HG02642 (cell line): ENCODE data around the gene LRRC18.

Source experiments
- ATAC-seq: cut with Tn5 transposase; IDR thresholded peaks from one replicate; pipeline ENCODE4 v1.9.1; 2021; ENCODE audit warnings: mild to moderate bottlenecking; ENCODE audit not compliant: unreplicated experiment, poor library complexity

LRRC18 gene

DNA sequence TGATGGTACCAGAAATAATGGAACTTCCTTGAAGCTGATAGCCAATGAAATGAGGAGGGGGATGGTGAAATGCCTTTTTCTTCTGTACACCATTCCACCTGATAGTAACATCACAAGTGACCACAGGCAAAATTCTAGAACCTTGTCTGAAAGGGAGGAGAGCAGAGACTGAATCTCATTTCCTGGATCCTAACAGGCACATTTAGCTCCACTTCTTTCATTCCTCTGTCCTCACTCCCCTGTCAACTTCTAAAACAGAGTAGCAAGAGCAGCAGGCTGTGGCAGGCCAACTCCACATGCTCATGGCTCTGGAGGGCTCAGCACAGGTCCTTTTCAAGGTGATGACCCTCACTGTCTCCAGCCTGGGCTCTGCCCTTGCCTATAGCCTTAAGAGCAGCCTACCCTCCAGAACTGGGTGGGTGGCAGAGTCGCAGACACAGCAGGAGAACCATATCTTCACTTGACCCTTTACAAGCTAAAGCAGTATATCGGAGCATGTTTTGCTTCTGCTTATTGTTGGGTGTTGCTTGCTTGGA, at the start of gene LRRC18:
Gene LRRC18 (minus strand): TSS at position 51 of the 536 bp plus-strand sequence. CDS start 25,685 bp downstream, outside the sequence.
- no peak for ATAC-seq

- ATAC-seq = no peak
Observed at GRCh38 chr10:48985621-48986158, 46.0 kb upstream of the LRRC18 start.

- ATAC-seq = no peak
Observed at GRCh38 chr10:48983648-48984351, 44.2 kb upstream of the LRRC18 start.

- no peak for ATAC-seq
Observed at GRCh38 chr10:48982584-48982983, 42.9 kb upstream of the LRRC18 start.

GRCh38 chr10:48981310-48981907, 41.8 kb upstream of the LRRC18 start:
- no peak for ATAC-seq

DNA sequence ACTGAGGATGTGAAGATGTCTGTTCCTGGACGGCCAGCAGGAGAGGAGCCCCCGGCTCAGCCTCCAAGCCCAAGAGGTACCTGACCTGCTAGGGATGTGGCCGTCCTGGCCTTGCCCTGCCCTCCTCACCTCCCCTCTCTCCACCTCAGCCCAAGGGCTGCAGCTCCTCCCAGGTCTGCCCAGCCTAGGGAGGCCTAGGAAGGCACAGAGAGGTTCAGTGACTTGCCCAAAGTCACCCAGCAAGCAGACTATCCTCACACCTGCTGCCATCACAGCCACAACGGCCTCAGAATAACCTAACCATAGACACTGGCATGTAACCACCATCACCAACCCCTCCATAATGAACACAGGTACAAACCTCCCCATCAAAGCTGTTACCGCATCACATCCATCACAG, 38.7 kb upstream of the LRRC18 start:
- ATAC-seq = no peak

DNA sequence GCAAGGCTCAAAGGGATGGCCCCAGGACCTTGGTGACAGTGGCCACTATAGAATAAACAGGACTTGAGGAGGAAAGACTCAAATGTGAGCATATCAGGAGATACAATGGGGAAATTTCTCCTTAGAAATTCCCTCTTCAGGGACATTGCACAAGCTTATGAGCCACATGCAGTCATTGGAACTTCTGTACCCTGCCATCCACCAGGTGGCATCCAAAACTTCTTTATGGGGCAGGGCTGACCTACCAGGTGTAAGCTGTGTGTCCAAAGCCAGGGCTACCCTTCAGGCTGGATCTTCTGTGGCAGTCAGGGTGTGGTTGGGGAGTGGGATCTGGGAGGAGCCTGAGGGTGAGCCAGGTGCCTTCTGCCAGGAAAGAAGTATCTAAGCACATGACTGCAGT, 36.6 kb upstream of the LRRC18 start:
- no peak for ATAC-seq

DNA sequence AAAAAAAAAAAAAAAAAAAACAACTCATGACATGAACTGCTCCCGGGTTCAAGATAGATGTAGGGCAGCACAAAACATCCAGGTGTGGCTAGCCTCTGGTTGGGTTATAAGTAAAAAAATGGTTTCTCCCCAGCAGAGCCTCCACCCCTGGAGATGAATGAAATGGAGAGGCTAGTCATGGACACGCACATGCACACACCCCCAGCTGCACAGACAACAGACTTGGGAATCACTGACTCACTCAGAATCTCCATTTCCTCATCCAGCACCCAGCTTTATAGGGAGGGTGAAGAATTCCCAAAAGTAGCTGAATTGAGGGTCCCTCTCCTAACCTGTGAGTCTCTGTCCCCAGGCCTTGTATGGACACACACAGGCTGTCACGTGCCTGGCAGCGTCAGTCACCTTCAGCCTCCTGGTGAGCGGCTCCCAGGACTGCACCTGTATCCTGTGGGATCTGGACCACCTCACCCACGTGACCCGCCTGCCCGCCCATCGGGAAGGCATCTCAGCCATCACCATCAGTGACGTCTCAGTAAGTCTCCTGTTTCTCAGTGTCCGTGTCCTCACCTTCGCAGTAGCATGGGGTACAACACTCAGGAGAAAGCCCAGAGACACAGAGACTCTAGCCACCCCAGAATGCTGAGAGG, 35.0 kb upstream of the LRRC18 start:
- no peak for ATAC-seq

GRCh38 chr10:48973065-48973464, 33.4 kb upstream of the LRRC18 start:
- no peak for ATAC-seq

DNA sequence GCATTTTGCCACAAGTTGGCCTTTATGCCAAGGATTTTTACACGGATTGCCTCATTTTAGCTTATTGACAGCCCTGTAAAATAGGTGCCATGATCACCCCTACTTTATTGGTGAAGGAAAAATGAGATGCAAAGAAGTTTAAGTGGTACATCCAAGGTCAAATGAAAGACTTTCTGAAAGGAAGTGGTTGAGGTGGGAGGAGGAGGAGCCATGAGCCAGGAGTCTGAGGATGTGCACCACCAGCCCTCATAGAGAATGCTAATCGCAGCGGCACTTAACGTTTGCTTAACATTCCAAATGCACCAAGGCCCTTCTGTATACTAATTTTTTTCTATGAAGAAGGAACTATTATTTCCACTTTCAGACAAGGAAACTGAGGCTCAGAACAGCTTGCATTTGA, 31.0 kb upstream of the LRRC18 start:
- ATAC-seq = no peak

DNA sequence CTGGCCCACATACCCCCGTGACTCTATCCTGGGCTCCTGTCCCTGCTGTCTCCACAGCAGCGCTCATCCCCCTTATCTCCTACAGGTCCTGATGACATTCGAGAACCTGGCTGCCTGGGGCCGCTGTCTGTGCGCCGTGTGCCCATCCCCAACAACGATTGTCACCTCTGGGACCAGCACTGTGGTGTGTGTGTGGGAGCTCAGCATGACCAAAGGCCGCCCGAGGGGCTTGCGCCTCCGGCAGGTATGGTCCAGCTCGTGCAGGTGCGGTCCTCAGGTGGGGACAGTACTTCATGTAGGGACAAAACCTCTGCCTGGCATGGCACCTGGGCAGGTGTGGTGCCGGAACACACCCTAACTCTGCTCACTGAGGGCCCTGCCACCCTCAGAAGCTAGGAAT, 30.4 kb upstream of the LRRC18 start:
- no peak for ATAC-seq

DNA sequence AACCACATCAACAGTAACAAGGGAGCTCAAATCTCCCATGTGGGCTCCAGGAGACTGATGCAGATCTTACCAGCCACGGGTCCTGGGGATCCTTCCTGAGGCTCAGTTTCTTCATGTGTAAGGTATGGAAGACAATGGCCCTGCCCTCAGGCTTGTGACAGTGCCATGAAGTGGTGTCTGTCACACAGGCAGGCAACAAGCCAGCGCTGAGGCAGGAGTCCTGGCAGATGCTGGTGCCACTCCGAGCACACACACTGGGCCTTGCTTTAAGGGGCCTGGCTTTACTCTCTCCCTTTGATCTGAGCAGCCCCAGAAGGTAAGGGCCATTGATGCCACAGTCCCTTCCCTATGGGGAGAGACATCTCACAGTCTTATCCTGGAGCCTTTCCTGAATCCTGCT, 28.4 kb upstream of the LRRC18 start:
- ATAC-seq = no peak

- ATAC-seq = no peak
Observed at GRCh38 chr10:48965460-48965859, 25.8 kb upstream of the LRRC18 start.

GRCh38 chr10:48964038-48964437, 24.4 kb upstream of the LRRC18 start:
- no peak for ATAC-seq

DNA sequence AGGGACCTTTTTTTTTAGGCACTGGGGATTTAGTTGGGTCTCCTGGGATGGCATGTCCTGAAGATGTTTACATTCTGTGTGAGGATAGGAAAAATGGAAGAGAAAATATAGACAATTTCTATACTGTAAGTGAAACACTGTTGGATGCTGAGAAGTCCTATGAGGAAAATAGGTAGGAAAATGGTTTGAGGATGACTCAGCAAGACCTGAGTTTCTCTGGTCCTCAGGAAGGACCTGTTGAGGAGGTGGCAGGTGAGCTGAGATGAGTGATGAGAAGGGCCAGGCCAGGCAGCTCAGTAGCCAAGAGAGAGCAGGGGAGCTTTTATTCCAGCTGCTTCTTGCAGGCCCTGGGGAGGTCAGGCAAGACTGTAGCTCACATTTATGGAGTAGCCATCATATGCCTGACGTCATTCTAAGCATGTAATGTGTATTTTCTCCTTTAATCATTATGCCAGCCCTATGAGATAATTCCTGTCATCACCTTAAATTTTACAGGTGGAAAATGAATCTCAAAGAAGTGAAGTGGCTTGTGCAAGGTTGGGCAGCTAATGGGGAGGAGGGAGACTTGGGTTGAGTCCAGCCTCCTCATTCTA, 19.1 kb upstream of the LRRC18 start:
- no peak for ATAC-seq

- no peak for ATAC-seq
Observed at GRCh38 chr10:48957361-48958151, 17.9 kb upstream of the LRRC18 start.

DNA sequence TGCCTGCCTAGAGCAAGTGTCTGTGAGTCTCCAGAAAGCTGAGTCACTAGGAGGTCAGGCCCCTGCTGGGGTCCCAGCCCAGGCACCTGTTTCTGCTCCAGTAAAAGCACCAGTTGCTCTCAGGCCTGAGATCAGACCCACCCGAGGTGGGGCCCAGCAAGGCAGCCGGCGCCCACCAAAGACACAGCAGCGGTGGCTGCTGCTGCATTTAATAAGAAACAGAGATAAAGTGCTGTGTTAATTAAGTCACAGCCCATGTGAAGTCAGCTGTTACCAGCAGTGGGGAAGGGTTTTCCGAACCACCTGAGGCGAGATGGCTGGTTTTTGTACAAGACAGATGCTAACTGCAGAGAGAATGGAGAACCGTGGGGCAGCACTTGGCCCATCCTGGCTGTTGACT, 12.1 kb upstream of the LRRC18 start:
- ATAC-seq = no peak

DNA sequence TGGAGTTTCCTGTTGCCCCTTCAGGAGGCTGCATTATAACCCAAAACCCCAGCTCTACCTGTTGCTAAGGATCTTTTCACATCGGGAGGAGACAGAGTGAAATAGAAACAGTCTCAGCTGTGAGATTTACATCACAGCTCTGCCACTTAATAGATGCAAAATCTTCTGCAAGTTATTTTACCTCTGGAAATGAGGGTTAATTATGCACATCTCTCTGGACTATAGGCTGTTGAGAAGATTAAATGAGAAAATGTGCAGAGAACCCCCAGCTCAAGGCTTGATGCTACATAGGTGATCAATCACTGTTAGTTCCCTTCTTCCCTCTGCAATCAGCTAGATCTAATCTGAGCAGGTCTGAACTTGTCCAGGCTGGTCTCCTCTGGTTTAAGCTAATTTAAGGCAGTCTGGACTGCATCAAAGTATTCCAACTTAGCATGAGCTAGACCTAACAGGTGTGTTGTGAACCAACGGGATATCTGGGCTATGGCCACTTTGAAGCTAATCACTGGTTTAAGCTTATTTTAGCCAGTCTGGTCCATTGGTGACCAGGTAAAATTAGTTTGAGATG, 8.9 kb upstream of the LRRC18 start:
- no peak for ATAC-seq

DNA sequence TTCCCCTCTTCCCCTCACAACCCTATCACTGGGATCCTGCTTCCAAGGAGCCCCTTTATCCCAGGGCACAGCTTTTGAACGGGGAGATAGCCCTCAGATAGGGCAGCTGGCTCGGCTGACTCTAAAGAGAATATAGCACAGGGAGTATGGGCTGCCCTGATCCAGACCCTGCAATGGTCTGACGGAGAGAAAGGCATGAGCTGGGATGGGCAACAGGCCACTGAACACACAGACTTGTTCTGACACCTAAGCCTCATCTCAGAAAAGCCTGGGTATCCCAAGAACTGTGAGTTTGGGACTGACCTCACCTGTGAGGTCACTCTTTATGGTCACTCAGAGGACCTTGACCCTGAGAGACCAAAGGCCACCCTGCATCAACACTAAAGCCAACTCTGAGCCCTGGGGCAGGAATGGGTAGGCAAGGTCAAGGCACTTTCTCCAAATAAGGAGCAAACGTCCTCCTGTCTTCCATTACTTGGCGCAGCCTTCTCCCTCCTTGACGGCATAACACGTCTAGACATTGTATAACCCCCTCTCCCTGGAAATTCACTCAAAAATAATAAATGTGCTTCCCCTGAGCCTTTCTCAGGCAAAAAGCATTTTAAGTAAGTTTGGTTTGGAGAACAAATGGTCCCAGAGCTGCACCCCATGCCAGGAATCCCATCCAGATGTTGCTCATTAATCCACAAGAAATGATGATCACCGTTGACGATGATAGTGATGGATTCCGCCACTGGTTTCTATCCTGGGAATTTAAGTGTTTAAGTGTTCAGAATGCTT, 8.2 kb upstream of the LRRC18 start:
- ATAC-seq = no peak
